ENCODE measurements around the gene EXOC6B.

EXOC6B gene

DNA sequence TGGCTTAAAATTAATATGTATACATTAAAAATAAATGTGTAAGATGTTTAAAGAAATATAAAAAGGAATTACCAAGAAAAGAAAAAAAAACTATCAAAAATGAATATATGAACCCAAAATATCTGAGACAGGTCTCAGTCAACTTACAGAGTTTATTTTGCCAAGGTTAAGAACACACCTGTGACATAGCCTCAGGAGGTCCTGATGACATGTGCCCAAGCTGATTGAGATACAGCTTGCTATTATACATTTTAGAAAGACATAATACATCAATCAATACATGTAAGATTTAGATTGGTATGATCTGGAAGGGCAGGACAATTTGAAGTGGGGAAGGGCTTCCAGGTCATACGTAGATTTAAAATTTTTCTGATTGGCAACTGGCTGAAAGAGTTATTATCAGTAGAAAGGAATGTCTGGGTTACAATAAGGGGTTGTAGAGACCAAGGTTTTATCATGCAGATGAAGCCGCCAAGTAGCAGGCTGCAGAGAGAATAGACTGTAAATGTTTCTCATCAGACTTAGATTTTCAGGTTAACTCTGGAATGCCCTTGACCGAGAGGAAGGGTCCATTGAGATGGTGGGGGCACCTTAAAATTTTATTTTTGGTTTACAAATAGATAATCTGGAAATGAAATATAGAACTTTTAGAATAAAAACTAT lies 74.7 kb downstream of the EXOC6B start (continued):
- TF ChIP-seq PATZ1 (CRISPR knock-in tag; IDR thresholded peaks at IDR 0.05; ENCODE audit: borderline replicate concordance) (no peak), TOX (CRISPR knock-in tag; IDR thresholded peaks at IDR 0.05; ENCODE audit: borderline replicate concordance) (no peak), TCF4 (CRISPR knock-in tag; IDR thresholded peaks at IDR 0.05; ENCODE audit: borderline replicate concordance) (no peak), RARB (CRISPR knock-in tag; IDR thresholded peaks at IDR 0.05) (no peak), OSR1 (CRISPR knock-in tag; IDR thresholded peaks at IDR 0.05) (no peak), ZC3H10 (CRISPR knock-in tag; IDR thresholded peaks at IDR 0.05) (no peak), ZNF8 (CRISPR knock-in tag; IDR thresholded peaks at IDR 0.05) (no peak), GLIS3 (CRISPR knock-in tag; IDR thresholded peaks at IDR 0.05) (no peak), BACH2 (CRISPR knock-in tag; IDR thresholded peaks at IDR 0.05; ENCODE audit: borderline replicate concordance) (no peak)
- TF ChIP-seq, protein P1, sequence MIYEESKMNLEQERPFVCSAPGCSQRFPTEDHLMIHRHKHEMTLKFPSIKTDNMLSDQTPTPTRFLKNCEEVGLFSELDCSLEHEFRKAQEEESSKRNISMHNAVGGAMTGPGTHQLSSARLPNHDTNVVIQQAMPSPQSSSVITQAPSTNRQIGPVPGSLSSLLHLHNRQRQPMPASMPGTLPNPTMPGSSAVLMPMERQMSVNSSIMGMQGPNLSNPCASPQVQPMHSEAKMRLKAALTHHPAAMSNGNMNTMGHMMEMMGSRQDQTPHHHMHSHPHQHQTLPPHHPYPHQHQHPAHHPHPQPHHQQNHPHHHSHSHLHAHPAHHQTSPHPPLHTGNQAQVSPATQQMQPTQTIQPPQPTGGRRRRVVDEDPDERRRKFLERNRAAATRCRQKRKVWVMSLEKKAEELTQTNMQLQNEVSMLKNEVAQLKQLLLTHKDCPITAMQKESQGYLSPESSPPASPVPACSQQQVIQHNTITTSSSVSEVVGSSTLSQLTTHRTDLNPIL (CRISPR knock-in tag; IDR thresholded peaks at IDR 0.05; ENCODE audit: low read depth): no peak

DNA sequence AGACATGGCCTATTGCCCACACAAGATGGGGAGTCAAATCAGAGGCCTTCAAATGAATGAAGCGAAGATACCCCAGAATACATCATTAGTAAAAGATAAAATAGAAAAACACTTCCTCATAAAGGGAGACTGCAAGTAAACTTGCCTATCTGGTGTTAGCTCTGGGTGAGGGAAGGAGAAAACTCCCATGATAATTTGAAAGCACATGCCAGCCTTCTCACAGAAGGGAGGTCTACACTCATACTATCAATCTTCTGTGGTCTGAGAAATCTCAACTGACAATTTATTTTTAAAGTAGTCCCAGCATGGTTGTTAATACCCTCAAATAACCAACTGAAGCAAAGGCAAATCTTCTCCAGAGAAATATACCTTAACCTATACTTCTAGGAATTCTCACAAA lies 75.4 kb downstream of the EXOC6B start:
- TF ChIP-seq ZNF565 (CRISPR knock-in tag; conservative IDR thresholded peaks at IDR 0.05; ENCODE audit: low read depth) (no peak), PATZ1 (CRISPR knock-in tag; IDR thresholded peaks at IDR 0.05; ENCODE audit: borderline replicate concordance) (no peak), TOX (CRISPR knock-in tag; IDR thresholded peaks at IDR 0.05; ENCODE audit: borderline replicate concordance) (no peak), ZFP3 (CRISPR knock-in tag; IDR thresholded peaks at IDR 0.05) (no peak), ZNF8 (CRISPR knock-in tag; IDR thresholded peaks at IDR 0.05) (no peak), OSR1 (CRISPR knock-in tag; IDR thresholded peaks at IDR 0.05) (no peak), ZC3H10 (CRISPR knock-in tag; IDR thresholded peaks at IDR 0.05) (no peak), GLIS3 (CRISPR knock-in tag; IDR thresholded peaks at IDR 0.05) (no peak), CSRNP3 (CRISPR knock-in tag; IDR thresholded peaks at IDR 0.05) (no peak), ISL1 (CRISPR knock-in tag; IDR thresholded peaks at IDR 0.05) (no peak), ZFP30 (CRISPR knock-in tag; IDR thresholded peaks at IDR 0.05) (no peak), PPARA (CRISPR knock-in tag; IDR thresholded peaks at IDR 0.05; ENCODE audit: borderline replicate concordance) (no peak)
- no peak for ATAC-seq

DNA sequence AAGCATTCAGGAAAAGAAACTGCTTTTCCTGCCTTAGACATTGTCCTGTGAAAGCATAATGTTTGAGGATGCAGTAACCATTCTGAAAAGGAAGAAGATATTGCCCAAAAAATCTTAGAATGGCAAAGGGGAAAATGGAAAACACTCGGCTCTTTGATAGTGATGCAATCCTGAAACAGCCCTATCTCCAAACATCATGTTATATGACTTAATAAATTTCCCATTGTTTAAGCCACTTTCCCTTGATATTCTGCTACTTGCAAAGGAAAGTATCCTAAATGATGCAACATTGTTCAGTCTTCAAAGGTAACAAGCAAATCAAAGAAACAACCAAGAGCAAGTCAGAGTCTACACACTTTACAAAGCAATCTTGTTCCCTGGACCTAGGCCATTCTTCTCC lies 78.5 kb downstream of the EXOC6B start:
- TF ChIP-seq PATZ1 (CRISPR knock-in tag; IDR thresholded peaks at IDR 0.05; ENCODE audit: borderline replicate concordance): no peak
- no peak for TF ChIP-seq POU6F1 (CRISPR knock-in tag; IDR thresholded peaks at IDR 0.05; ENCODE audit: borderline replicate concordance, low read depth)
- no peak for TF ChIP-seq ESRRG (CRISPR knock-in tag; IDR thresholded peaks at IDR 0.05)
- no peak for TF ChIP-seq ZFP30 (CRISPR knock-in tag; IDR thresholded peaks at IDR 0.05)
- TF ChIP-seq, protein P2, sequence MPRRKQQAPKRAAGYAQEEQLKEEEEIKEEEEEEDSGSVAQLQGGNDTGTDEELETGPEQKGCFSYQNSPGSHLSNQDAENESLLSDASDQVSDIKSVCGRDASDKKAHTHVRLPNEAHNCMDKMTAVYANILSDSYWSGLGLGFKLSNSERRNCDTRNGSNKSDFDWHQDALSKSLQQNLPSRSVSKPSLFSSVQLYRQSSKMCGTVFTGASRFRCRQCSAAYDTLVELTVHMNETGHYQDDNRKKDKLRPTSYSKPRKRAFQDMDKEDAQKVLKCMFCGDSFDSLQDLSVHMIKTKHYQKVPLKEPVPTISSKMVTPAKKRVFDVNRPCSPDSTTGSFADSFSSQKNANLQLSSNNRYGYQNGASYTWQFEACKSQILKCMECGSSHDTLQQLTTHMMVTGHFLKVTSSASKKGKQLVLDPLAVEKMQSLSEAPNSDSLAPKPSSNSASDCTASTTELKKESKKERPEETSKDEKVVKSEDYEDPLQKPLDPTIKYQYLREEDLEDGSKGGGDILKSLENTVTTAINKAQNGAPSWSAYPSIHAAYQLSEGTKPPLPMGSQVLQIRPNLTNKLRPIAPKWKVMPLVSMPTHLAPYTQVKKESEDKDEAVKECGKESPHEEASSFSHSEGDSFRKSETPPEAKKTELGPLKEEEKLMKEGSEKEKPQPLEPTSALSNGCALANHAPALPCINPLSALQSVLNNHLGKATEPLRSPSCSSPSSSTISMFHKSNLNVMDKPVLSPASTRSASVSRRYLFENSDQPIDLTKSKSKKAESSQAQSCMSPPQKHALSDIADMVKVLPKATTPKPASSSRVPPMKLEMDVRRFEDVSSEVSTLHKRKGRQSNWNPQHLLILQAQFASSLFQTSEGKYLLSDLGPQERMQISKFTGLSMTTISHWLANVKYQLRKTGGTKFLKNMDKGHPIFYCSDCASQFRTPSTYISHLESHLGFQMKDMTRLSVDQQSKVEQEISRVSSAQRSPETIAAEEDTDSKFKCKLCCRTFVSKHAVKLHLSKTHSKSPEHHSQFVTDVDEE (CRISPR knock-in tag; IDR thresholded peaks at IDR 0.05): no peak
- no peak for TF ChIP-seq CSDC2 (CRISPR knock-in tag; IDR thresholded peaks at IDR 0.05)
- TF ChIP-seq ZC3H10 (CRISPR knock-in tag; IDR thresholded peaks at IDR 0.05): no peak
- TF ChIP-seq ZNF70 (CRISPR knock-in tag; IDR thresholded peaks at IDR 0.05): no peak
- no peak for TF ChIP-seq TOX (CRISPR knock-in tag; IDR thresholded peaks at IDR 0.05; ENCODE audit: borderline replicate concordance)
- no peak for TF ChIP-seq OSR1 (CRISPR knock-in tag; IDR thresholded peaks at IDR 0.05)
- TF ChIP-seq, protein P1 (CRISPR knock-in tag; IDR thresholded peaks at IDR 0.05; ENCODE audit: low read depth): no peak
- no peak for TF ChIP-seq TCF4 (CRISPR knock-in tag; IDR thresholded peaks at IDR 0.05; ENCODE audit: borderline replicate concordance)
- no peak for TF ChIP-seq PPARA (CRISPR knock-in tag; IDR thresholded peaks at IDR 0.05; ENCODE audit: borderline replicate concordance)
- no peak for TF ChIP-seq RARB (CRISPR knock-in tag; IDR thresholded peaks at IDR 0.05)
- ATAC-seq: no peak

Measured in SK-N-SH treated with all-trans-retinoic acid at 6 μM for 48 hours (cell line).